ENCODE measurements around the gene SLC35F5.
"Not testable (repeated sequence)": the region's sequence is repeated elsewhere in the genome, so short reads cannot be mapped to it uniquely, and the experiment has no call there.

Gene SLC35F5

DNA sequence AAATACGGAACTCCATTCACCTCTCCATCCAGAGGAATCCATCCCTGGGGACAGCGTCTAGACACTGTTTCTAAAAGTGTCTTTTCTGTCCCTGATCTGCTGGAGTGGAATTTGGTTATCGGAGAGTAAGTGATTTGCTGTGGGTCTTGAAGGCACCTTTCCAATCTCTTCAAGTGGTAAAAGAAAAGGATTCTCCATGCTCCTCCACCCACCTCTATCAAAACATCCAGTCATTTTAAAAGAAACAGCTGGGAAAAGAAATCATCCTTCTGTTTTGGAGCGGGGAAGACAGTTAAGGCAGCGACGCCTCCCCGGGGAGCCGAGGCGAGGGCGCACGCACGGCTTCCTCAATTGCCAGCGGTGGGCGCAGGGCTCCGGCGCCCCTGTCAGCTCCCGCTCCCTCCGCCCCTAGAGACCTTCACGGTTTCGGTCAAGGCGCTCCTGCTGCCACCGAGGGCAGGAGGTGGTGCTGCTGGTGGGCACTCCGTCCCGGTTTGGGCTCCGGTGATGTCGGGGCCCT, 547 bp downstream of the SLC35F5 start:
- peak; percentile 18 to 25 for DNase-seq (ENCODE audit: low read depth in 2 of 2)

DNA sequence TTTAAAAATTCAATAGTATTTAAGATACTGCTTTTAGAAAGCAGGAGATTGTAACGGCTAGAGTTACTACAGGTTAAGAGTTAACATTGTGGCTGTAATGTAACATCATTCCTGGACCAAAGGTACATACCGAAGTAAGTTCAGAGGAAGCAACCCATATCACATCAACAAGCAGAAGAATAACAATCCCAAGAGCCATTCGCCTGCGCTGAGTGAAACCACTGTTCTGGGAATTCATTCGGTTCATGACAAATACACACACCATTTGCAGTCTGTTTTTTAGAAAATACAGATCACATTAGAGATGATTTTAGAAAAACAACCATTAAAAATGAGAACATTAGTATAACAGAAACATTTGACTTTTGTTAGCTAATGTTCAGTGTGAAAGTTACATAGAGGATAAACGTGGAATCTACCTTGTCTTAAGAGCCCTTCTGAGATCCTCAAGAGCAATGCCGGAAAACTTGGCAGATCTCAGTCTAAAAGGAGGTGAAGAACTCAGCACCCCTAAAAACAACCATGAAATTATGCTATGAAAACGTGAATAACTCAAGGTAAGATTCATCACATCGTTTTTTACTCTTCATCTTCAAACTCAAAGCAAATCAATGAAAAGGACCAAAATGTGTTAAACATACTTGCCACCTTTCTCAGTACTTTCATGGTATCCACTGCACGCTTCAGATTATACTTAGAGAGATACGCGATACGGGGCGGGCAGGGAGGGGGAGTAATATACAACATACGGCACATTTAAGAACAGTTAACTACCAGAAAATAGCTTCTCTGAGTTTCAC, 1.2 kb downstream of the SLC35F5 start:
- no peak for DNase-seq (ENCODE audit: low read depth in 2 of 2)

GRCh38 chr2:113754160-113754559, 2.3 kb downstream of the SLC35F5 start:
- DNase-seq (ENCODE audit: low read depth in 2 of 2): no peak

- no peak for DNase-seq (ENCODE audit: low read depth in 2 of 2)
Measured at GRCh38 chr2:113750385-113750784, 6.1 kb downstream of the SLC35F5 start.

DNA sequence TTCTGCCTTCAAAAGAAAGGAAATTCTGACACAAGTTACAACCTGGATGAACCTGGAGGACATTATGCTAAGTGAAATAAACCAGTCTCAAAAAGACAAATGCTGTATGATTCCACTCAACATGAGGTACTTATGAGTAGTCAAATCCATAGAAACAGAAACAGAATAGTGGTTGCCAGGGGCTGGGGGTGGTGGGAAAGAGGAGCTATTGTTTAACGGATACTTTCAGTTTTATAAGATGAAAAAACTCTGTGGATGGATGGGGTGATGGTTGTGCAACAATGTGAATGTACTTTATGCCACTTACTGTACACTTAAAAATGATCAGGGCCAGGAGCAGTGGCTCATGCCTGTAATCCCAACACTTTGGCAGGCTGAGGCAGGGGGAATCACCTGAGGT, 15.4 kb downstream of the SLC35F5 start:
- no peak for DNase-seq (ENCODE audit: low read depth in 2 of 2)

- no peak for DNase-seq (ENCODE audit: low read depth in 2 of 2)
Measured at GRCh38 chr2:113739849-113740248, 16.6 kb downstream of the SLC35F5 start.

DNA sequence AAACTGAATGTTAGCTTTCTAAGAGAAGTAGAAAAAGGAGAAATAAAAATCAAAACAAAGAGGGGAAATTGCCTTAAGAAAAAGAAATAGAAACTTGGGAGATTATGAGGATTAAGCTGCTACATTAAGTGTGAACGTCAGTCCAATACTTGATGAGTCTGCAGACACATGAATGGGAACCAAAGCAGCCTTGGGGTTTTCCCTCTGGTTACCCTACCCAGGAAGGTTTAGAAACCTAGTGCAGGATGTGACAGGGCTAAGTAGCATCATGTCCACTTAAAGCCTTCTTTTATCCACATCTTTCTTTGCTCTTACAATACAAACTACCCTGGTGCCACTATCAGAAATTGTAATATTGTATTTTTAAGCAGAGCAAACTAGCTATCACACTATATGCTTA, 22.3 kb downstream of the SLC35F5 start:
- no peak for DNase-seq (ENCODE audit: low read depth in 2 of 2)

DNA sequence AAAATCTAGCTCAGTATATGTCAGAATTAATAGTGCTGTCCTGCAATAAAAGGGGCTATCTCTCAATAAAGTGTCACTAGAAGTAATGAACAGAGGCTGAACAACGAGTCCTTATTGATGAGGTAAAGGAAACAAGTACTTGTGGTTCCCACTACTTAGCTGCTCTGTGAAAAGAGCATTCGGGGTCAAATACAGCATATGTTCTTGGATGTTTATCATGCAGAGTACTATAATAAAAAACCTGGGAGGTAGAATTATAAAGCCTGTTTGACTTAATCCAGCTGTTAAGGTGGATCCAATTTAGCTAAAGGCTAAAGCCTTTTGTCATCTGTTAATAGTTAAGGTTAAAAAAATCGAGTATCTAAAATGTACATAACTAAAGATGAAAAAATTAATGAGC, 32.4 kb downstream of the SLC35F5 start:
- DNase-seq (ENCODE audit: low read depth in 2 of 2): no peak

DNA sequence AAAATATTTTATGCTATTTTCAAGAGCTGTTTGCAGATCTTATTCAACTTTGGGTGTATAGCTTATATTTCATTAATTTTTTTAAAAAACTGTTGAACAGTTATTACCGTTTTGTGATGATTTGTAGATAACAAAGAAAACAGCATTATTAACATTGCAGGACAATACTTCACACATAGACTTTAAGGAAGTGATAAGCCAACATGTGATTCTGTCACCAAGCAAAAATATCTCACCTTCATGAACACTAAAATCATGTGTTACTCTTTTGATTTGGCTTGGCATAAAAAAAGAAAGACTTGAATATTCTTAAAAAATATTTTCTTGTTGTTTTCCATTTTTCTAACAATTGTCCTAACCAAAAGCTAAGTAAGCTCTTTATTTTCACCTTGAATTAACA, 33.0 kb downstream of the SLC35F5 start:
- no peak for DNase-seq (ENCODE audit: low read depth in 2 of 2)

DNA sequence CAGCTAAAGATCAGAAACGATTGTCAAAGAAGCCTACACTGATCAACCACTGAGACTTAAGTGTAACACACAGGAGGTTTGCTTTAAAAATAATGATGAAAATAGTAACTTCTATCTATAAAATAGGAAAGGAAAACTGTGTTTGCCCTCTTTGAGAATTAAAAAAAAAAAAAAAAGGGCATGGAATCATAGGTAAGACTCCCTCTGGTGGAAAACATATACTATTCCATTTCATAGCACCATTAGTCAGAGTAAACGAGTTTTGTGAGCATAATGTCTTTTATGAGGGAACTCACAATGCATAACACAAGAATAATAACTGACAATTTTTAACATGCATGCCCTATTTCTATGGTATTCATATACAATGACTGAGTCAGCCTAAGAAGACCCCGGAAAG, 36.3 kb downstream of the SLC35F5 start:
- no peak for DNase-seq (ENCODE audit: low read depth in 2 of 2)

DNA sequence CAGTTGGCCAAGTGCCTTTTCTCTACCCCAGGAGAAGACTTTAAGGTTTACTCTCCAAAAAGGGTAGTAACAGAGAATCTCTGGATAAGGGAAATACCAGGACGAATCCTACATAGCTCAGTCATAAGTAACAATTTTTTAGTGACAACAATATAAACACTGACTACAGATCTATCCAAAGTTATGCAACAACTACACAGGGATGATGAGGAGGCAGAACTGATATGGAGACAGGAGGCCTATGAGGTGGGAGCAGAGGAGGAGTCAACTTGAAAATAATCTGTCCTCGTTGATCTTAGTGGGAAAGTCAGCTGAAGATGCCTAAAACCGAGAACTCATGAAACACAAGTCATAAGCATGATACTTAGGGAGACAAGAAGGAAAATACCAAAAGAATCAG, 40.2 kb downstream of the SLC35F5 start:
- no peak for DNase-seq (ENCODE audit: low read depth in 2 of 2)

DNA sequence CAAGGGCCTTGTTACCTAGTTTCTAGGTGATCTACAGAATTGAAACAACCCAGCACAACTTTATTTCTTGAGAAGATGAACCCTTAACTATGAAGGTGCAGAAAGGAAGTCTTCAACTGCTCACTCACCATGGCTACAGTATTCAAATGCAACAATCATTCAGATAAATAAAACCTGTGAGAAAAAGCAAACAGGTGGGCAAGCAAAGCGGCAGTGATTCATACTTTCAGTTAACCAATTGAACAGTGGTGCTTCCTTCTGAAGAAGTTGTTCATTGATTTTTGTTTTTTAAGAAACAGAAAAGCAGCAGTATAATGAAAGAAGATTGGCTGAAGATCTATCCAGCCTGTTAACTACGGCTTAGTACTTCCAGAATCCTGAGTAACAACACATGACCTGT, 43.5 kb downstream of the SLC35F5 start:
- DNase-seq (ENCODE audit: low read depth in 2 of 2): no peak

GRCh38 chr2:113711851-113712250, 44.6 kb downstream of the SLC35F5 start:
- DNase-seq (ENCODE audit: low read depth in 2 of 2): no peak

DNA sequence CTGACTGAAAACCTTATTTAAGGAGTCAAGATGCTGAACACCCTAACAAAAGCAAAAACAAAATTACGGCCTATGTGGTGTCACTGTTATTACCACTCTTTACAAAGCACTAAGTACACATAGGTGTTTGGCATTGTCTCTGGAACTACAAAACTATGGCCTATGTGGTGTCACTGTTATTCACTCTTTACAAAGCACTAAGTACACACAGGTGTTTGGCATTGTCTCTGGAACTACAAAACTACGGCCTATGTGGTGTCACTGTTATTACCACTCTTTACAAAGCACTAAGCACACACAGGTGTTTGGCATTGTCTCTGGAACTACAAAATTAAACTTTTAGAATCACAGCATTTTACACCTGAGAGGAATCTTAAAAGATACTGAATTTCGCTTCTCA, 47.4 kb downstream of the SLC35F5 start:
- no peak for DNase-seq (ENCODE audit: low read depth in 2 of 2)

GRCh38 chr2:113707106-113707505, 49.3 kb downstream of the SLC35F5 start:
- no peak for DNase-seq (ENCODE audit: low read depth in 2 of 2)

DNA sequence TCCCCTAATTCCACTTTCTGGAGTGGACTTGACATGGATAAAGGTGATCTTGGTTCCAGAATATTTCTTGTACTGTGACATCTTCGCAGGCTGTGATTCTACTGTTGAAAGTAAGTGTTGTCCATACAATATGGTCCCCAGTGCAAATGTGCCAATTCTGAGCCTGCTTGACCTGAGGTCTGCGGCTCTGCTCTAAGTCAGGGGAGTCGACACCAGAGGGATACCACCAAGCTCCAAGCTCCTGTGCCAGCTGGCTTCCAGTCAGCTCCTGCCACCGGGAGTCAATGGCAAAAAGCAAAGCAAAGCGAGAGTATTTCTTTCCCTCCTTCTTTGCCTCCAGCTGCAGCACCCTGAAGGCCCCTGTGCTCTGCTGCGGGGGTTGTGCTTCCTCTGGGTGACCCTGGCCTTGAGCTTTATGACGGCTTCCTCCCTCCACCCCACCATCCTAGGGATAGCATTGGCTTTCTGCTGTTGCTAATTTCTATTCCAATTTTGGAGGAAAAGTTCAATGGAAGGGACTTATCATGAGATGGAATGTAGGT, 50.4 kb downstream of the SLC35F5 start:
- no peak for DNase-seq (ENCODE audit: low read depth in 2 of 2)

- DNase-seq (ENCODE audit: low read depth in 2 of 2): not testable (repeated sequence)
Measured at GRCh38 chr2:113704300-113704993, 52.0 kb downstream of the SLC35F5 start.

- DNase-seq (ENCODE audit: low read depth in 2 of 2): no peak
Measured at GRCh38 chr2:113703386-113704299, 52.8 kb downstream of the SLC35F5 start.

GRCh38 chr2:113700186-113700841, 56.1 kb downstream of the SLC35F5 start:
- DNase-seq (ENCODE audit: low read depth in 2 of 2): peak; percentile 16 to 43

DNA sequence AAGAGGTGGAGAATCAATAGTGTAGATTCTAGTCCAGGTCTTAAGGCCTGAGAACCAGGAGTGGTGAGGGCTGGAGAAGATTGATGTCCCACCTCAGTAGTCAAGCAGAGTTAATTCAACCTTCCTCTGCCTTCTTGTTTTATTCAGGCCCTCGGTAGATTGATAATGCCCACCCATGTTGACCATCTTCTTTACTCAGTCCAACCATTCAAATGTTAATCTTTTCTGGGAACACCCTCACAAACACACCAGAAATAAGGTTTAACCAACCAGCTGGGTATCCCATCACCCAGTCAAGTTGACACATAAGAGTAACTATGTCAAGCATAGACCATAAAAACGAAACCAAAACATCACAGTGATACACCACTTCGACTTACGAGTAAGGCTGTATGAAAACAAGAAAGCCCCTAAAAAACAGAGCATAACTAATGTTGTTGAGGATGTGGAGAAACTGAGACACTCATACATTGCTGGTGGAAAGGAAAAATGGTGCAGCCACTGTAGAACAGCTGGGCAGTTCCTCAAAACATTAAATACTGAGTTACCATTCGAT, 57.5 kb downstream of the SLC35F5 start:
- DNase-seq (ENCODE audit: low read depth in 2 of 2): no peak

DNA sequence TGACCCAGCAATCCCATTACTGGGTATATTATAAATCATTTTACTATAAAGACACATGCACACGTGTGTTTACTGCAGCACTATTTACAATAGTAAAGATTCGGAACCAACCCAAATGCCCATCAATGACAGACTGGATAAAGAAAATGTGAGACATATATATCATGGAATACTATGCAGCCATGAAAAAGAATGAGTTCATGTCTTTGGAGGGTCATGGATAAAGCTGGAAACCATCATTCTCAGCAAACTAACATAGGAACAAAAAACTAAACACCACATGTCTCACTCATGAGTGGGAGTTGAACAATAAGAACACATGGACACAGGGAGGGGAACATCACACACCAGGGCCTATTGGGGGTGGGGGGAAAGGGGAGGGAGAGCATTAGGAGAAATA, 58.2 kb downstream of the SLC35F5 start:
- DNase-seq (ENCODE audit: low read depth in 2 of 2): not testable (repeated sequence)
